HepG2 (cell line): ENCODE measurements around the gene CEP164. TPM values are rescaled to one million over a fixed set of nuclear protein-coding genes. Genes with fewer than 3 reads are reported as not detected.

Experiments used
- FOXJ3 ChIP-seq: sonication (generic); formaldehyde crosslinking; IDR thresholded peaks from 2 replicates; pipeline ENCODE4 v1.4.0; 2020; ENCODE audit warnings: missing genetic modification reagents, mild to moderate bottlenecking, borderline replicate concordance
- HDAC1 ChIP-seq: sonication (generic); formaldehyde crosslinking; IDR thresholded peaks from 2 replicates; pipeline ENCODE4 v1.5.1; 2020; ENCODE audit warnings: mild to moderate bottlenecking, missing genetic modification reagents
- PITX1 ChIP-seq: sonication (generic); formaldehyde crosslinking; IDR thresholded peaks from 2 replicates; pipeline ENCODE4 v1.5.1; 2020; ENCODE audit warnings: mild to moderate bottlenecking, missing genetic modification reagents
- POLR2A ChIP-seq, 2 experiments: IDR thresholded peaks; 2 replicates each; pipeline ENCODE4 v1.6.1; 2011; ENCODE audit warnings: low read depth in 2 of 2, low read length in 2 of 2, mild to moderate bottlenecking in 1 of 2, moderate library complexity in 1 of 2; ENCODE audit not compliant: insufficient read depth in 1 of 2
- ZNF329 ChIP-seq: sonication (generic); formaldehyde crosslinking; IDR thresholded peaks from 2 replicates; pipeline ENCODE4 v1.9.0; 2021; ENCODE audit warnings: low read depth, mild to moderate bottlenecking, missing genetic modification reagents
- ZNF83 ChIP-seq: sonication (generic); formaldehyde crosslinking; IDR thresholded peaks from 2 replicates; pipeline ENCODE4 v1.4.0; 2020; ENCODE audit warnings: missing genetic modification reagents, mild to moderate bottlenecking, borderline replicate concordance
- polyA plus RNA-seq, 8 experiments: library from polyadenylated mRNA; depleted of rRNA in 3 of 8; stranded (reverse) in 7 of 8; unstranded in 1 of 8; fragments of >200 nt; fragmentation: Illumina TruSeq in 4 of 8; extraction: Trizol in 4 of 8; gene quantifications; 2 replicates each; pipeline versions ENCODE4 v1.2.1 to v1.2.3, GENCODE V29; 2011 to 2016; ENCODE audit warnings: low read depth in 4 of 8, missing spikeins in 1 of 8, mixed read lengths in 1 of 8; ENCODE audit not compliant: insufficient read depth in 1 of 8
- total RNA-seq, 5 experiments: library from RNA; depleted of rRNA; stranded (reverse); fragments of >200 nt; fragmentation: Illumina TruSeq; extraction: Trizol; gene quantifications; 2 replicates each; pipeline ENCODE4 v1.2.3, GENCODE V29; 2016; ENCODE audit warnings: low read depth in 1 of 5
- TF ChIP-seq, protein P1 (sequence below): sonication (generic); formaldehyde crosslinking; IDR thresholded peaks from 2 replicates; pipeline ENCODE4 v1.5.1; 2020; ENCODE audit warnings: mild to moderate bottlenecking, missing genetic modification reagents, moderate library complexity
- TF ChIP-seq, protein P2 (sequence below): fragments of 450-650 bp; IDR thresholded peaks from 2 replicates; pipeline ENCODE4 v1.6.1; 2016
- TF ChIP-seq, protein P3 (sequence below), 2 experiments: sonication (generic) in 1 of 2; formaldehyde crosslinking in 1 of 2; IDR thresholded peaks; 2 replicates each; pipeline versions ENCODE4 v1.4.0 to v1.6.1; 2018 to 2020; ENCODE audit warnings: missing genetic modification reagents in 2 of 2, borderline replicate concordance in 1 of 2, low read depth in 1 of 2, mild to moderate bottlenecking in 1 of 2, missing biosample characterization in 1 of 2
- TF ChIP-seq, protein P4 (sequence below): conservative IDR thresholded peaks from 2 replicates; pipeline ENCODE4 v1.6.1; 2018; ENCODE audit warnings: missing genetic modification reagents
- TF ChIP-seq, protein P5 (sequence below): sonication (generic); formaldehyde crosslinking; conservative IDR thresholded peaks from 2 replicates; pipeline ENCODE4 v1.4.0; 2020; ENCODE audit warnings: missing genetic modification reagents

CEP164 gene
- total and polyA plus RNA-seq, 2 of the 13 experiments (the other 11 are each of a cell fraction or from before 2014, with no cell fraction given) = 11.4 to 15.2 TPM

DNA sequence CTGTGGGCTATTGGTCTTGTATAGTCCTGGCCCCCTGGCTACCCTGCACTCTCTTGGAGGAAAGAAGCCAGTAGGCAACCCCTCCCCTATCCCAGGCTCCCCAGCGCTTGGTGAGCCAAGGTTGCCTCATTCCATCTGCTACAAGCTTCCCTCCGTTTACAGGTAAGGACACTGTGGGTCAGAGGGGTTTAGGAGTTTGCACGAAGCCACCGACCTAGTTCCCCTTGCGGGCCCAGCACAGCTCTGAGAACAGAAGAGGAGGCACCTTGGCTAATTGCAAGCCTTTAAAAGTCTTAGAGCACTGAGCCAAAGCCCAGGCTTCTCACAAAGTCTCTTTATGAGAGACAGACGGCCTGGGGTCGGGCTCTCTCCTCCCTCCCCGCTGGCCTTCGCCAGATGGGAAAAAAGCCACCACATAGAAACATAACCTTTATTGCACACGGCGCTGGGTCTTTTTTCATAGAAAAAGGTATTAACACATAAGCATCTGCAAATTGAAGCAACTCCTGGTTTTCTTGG, 99.8 kb downstream of the CEP164 start (continued):
- TF ChIP-seq, protein P1, sequence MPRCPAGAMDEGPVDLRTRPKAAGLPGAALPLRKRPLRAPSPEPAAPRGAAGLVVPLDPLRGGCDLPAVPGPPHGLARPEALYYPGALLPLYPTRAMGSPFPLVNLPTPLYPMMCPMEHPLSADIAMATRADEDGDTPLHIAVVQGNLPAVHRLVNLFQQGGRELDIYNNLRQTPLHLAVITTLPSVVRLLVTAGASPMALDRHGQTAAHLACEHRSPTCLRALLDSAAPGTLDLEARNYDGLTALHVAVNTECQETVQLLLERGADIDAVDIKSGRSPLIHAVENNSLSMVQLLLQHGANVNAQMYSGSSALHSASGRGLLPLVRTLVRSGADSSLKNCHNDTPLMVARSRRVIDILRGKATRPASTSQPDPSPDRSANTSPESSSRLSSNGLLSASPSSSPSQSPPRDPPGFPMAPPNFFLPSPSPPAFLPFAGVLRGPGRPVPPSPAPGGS = no peak
- TF ChIP-seq, protein P2, sequence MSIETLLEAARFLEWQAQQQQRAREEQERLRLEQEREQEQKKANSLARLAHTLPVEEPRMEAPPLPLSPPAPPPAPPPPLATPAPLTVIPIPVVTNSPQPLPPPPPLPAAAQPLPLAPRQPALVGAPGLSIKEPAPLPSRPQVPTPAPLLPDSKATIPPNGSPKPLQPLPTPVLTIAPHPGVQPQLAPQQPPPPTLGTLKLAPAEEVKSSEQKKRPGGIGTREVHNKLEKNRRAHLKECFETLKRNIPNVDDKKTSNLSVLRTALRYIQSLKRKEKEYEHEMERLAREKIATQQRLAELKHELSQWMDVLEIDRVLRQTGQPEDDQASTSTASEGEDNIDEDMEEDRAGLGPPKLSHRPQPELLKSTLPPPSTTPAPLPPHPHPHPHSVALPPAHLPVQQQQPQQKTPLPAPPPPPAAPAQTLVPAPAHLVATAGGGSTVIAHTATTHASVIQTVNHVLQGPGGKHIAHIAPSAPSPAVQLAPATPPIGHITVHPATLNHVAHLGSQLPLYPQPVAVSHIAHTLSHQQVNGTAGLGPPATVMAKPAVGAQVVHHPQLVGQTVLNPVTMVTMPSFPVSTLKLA = no peak
- no peak for TF ChIP-seq PITX1 (CRISPR knock-in tag)
- no peak for TF ChIP-seq HDAC1 (CRISPR knock-in tag)
- no peak for TF ChIP-seq POLR2A (IDR thresholded peaks at IDR 0.05; ENCODE audit: insufficient read depth in 1 of 2, low read depth in 2 of 2, low read length in 2 of 2)
- TF ChIP-seq, protein P3, sequence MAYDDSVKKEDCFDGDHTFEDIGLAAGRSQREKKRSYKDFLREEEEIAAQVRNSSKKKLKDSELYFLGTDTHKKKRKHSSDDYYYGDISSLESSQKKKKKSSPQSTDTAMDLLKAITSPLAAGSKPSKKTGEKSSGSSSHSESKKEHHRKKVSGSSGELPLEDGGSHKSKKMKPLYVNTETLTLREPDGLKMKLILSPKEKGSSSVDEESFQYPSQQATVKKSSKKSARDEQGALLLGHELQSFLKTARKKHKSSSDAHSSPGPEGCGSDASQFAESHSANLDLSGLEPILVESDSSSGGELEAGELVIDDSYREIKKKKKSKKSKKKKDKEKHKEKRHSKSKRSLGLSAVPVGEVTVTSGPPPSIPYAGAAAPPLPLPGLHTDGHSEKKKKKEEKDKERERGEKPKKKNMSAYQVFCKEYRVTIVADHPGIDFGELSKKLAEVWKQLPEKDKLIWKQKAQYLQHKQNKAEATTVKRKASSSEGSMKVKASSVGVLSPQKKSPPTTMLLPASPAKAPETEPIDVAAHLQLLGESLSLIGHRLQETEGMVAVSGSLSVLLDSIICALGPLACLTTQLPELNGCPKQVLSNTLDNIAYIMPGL (CRISPR knock-in tag; IDR thresholded peaks at IDR 0.05; ENCODE audit: borderline replicate concordance in 1 of 2, low read depth in 1 of 2) = no peak
- TF ChIP-seq, protein P4, sequence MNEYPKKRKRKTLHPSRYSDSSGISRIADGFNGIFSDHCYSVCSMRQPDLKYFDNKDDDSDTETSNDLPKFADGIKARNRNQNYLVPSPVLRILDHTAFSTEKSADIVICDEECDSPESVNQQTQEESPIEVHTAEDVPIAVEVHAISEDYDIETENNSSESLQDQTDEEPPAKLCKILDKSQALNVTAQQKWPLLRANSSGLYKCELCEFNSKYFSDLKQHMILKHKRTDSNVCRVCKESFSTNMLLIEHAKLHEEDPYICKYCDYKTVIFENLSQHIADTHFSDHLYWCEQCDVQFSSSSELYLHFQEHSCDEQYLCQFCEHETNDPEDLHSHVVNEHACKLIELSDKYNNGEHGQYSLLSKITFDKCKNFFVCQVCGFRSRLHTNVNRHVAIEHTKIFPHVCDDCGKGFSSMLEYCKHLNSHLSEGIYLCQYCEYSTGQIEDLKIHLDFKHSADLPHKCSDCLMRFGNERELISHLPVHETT (CRISPR knock-in tag) = no peak
- no peak for TF ChIP-seq ZNF329 (CRISPR knock-in tag)
- TF ChIP-seq, protein P5, sequence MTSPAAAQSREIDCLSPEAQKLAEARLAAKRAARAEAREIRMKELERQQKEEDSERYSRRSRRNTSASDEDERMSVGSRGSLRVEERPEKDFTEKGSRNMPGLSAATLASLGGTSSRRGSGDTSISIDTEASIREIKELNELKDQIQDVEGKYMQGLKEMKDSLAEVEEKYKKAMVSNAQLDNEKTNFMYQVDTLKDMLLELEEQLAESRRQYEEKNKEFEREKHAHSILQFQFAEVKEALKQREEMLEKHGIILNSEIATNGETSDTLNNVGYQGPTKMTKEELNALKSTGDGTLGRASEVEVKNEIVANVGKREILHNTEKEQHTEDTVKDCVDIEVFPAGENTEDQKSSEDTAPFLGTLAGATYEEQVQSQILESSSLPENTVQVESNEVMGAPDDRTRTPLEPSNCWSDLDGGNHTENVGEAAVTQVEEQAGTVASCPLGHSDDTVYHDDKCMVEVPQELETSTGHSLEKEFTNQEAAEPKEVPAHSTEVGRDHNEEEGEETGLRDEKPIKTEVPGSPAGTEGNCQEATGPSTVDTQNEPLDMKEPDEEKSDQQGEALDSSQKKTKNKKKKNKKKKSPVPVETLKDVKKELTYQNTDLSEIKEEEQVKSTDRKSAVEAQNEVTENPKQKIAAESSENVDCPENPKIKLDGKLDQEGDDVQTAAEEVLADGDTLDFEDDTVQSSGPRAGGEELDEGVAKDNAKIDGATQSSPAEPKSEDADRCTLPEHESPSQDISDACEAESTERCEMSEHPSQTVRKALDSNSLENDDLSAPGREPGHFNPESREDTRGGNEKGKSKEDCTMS (CRISPR knock-in tag) = no peak
- TF ChIP-seq ZNF83 = no peak
- TF ChIP-seq FOXJ3 (CRISPR knock-in tag) = no peak
